Fibroblast of lung (primary cell): Measurements from ENCODE around the gene AXL. TPM values are rescaled to one million over a fixed set of nuclear protein-coding genes. Genes with fewer than 3 reads are reported as not detected.

Source experiments
- DNase-seq, 2 donors: peaks; one replicate each; pipeline versions ENCODE4 v3.0.0 to v3.0.0-alpha.2; 2010; ENCODE audit warnings: low read depth in 2 of 2
- H2AFZ ChIP-seq: 2 replicates; pipeline ENCODE4 v1.5.1; 2012; ENCODE audit warnings: low read length, control low read depth, inconsistent platforms
- H3K27ac ChIP-seq: 2 replicates; pipeline ENCODE4 v1.5.1; 2011; ENCODE audit warnings: low read length, control low read depth; ENCODE audit not compliant: insufficient read depth
- H3K27me3 ChIP-seq: 2 replicates; pipeline ENCODE4 v1.5.1; 2011; ENCODE audit warnings: mild to moderate bottlenecking, low read length; ENCODE audit not compliant: control insufficient read depth, insufficient read depth
- H3K36me3 ChIP-seq: 2 replicates; pipeline ENCODE4 v1.5.1; 2011; ENCODE audit warnings: low read length; ENCODE audit not compliant: control insufficient read depth, insufficient read depth
- H3K4me1 ChIP-seq: 2 replicates; pipeline ENCODE4 v1.5.1; 2011; ENCODE audit warnings: low read length; ENCODE audit not compliant: control insufficient read depth, insufficient read depth; ENCODE audit errors: extremely low read depth
- H3K4me2 ChIP-seq: 2 replicates; pipeline ENCODE4 v1.5.1; 2011; ENCODE audit warnings: low read length, control low read depth; ENCODE audit not compliant: insufficient read depth; ENCODE audit errors: extremely low read depth
- H3K4me3 ChIP-seq, 4 experiments: fragments of 200-600 bp in 1 of 4; sonication (generic) in 1 of 4; replicated peaks in 1 of 4; 2 replicates each; pipeline ENCODE4 v1.5.1; 2011 to 2016; ENCODE audit warnings: low read length in 4 of 4, low read depth in 3 of 4, mild to moderate bottlenecking in 3 of 4, control low read depth in 2 of 4, inconsistent platforms in 1 of 4, mixed read lengths in 1 of 4; ENCODE audit not compliant: insufficient read depth in 1 of 4; ENCODE audit errors: control extremely low read depth in 1 of 4
- H3K79me2 ChIP-seq: 2 replicates; pipeline ENCODE4 v1.5.1; 2012; ENCODE audit warnings: mild to moderate bottlenecking, low read length, inconsistent platforms; ENCODE audit not compliant: control insufficient read depth, insufficient read depth
- H3K9ac ChIP-seq: 2 replicates; pipeline ENCODE4 v1.5.1; 2011; ENCODE audit warnings: mild to moderate bottlenecking, low read length, control low read depth; ENCODE audit not compliant: insufficient read depth
- H3K9me3 ChIP-seq: 2 replicates; pipeline ENCODE4 v1.5.1; 2012; ENCODE audit warnings: low read depth, low read length; ENCODE audit not compliant: control insufficient read depth, insufficient read depth
- H4K20me1 ChIP-seq: 2 replicates; pipeline ENCODE4 v1.5.1; 2011; ENCODE audit warnings: low read length; ENCODE audit not compliant: control insufficient read depth, insufficient read depth; ENCODE audit errors: extremely low read depth
- EZH2 ChIP-seq: IDR thresholded peaks from 2 replicates; pipeline ENCODE4 v1.5.1; 2012; ENCODE audit warnings: low read length, control low read depth, mild to moderate bottlenecking; ENCODE audit errors: missing control alignments
- polyA plus RNA-seq, 2 donors: library from polyadenylated mRNA; depleted of rRNA in 1 of 2; stranded (reverse) in 1 of 2; unstranded in 1 of 2; fragments of >200 nt; gene quantifications; 2 replicates each; pipeline ENCODE4 v1.2.1, GENCODE V29; 2011 to 2012; ENCODE audit warnings: missing spikeins in 1 of 2
- total RNA-seq: library from RNA; depleted of rRNA; stranded (reverse); fragments of >200 nt; gene quantifications from 2 replicates; pipeline ENCODE4 v1.2.1, GENCODE V29; 2014
- TF ChIP-seq, protein P1 (sequence below), 2 donors: IDR thresholded peaks in 1 of 2; conservative IDR thresholded peaks in 1 of 2; 1 replicate in 1 of 2; 2 replicates in 1 of 2; pipeline ENCODE4 v1.5.1; 2011 to 2012; ENCODE audit warnings: low read length in 2 of 2, control low read depth in 1 of 2, inconsistent platforms in 1 of 2, low read depth in 1 of 2, mild to moderate bottlenecking in 1 of 2

The AXL gene
- total and polyA plus RNA-seq, 2 donors (not counting 1 experiment from before 2014, with no cell fraction given), result 223 to 319 TPM

DNA sequence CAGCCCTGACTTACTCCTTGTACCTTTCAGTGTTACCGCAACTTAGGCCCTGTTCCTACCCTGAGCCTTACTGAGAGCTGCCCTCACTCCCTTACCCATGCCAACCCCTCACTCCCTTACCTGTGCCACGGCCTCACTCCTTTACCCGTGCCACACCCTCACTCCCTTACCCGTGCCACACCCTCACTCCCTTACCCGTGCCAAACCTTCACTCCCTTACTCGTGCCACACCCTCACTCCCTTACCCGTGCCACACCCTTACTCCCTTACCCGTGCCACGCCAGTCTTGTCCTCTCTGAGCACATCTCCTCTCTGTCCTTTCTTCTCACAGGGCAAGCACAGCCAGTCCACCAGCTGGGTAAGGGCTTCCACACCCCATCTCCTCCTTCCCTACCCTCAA, 20.3 kb downstream of the AXL start:
- Histone ChIP-seq H3K36me3 (peaks cover 52% of the 10 kb centered on the region), H3K79me2 (peaks cover 37% of the 10 kb centered on the region), H3K27me3 (no peaks in the 10 kb centered on the region), H2AFZ (no peak overlapping the region), H3K4me2 (no peak overlapping the region), H4K20me1 (no peaks in the 10 kb centered on the region), H3K27ac (no peak overlapping the region), H3K4me1 (no peaks in the 10 kb centered on the region), H3K4me3 (no peak overlapping the region), H3K9me3 (no peaks in the 10 kb centered on the region), H3K9ac (no peak overlapping the region)
- TF ChIP-seq EZH2, result no peak
- TF ChIP-seq, protein P1, sequence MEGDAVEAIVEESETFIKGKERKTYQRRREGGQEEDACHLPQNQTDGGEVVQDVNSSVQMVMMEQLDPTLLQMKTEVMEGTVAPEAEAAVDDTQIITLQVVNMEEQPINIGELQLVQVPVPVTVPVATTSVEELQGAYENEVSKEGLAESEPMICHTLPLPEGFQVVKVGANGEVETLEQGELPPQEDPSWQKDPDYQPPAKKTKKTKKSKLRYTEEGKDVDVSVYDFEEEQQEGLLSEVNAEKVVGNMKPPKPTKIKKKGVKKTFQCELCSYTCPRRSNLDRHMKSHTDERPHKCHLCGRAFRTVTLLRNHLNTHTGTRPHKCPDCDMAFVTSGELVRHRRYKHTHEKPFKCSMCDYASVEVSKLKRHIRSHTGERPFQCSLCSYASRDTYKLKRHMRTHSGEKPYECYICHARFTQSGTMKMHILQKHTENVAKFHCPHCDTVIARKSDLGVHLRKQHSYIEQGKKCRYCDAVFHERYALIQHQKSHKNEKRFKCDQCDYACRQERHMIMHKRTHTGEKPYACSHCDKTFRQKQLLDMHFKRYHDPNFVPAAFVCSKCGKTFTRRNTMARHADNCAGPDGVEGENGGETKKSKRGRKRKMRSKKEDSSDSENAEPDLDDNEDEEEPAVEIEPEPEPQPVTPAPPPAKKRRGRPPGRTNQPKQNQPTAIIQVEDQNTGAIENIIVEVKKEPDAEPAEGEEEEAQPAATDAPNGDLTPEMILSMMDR (conservative IDR thresholded peaks at IDR 0.05 in 1 of 2, IDR thresholded peaks at IDR 0.05 in 1 of 2; ENCODE audit: low read depth in 1 of 2, low read length in 2 of 2), result no peak
- DNase-seq, result no peak

DNA sequence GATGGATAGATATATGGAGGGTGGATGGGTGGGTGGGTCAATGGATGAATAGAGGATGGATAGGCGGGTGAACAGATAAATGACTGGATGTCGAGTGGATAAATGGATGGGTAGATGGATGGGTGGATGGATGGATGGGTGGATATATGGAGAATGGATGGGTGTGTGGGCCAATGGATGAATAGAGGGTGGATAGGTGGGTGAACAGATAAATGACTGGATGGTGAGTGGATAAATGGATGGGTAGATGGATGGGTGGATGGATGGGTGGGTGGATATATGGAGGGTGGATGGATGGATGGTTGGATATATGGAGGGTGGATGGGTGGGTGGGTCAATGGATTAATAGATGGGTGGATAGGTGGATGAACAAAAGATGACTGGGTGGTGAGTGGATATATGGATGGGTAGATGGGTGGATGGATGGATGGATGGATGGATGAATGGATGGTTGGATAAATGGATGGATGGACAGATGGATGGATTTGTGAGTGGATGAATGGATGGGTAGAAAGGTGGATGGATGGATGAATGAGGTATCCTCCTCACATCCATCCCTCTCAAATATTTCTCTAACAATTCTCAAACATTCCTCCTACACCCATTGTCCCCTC, 21.0 kb downstream of the AXL start:
- no peak overlapping the region for H3K4me2 ChIP-seq
- no peaks in the 10 kb centered on the region for H4K20me1 ChIP-seq
- no peaks in the 10 kb centered on the region for H3K9me3 ChIP-seq
- H3K9ac ChIP-seq, result no peak overlapping the region
- no peak for DNase-seq
- peaks cover 51% of the 10 kb centered on the region for H3K36me3 ChIP-seq
- TF ChIP-seq EZH2, result no peak
- no peaks in the 10 kb centered on the region for H3K4me1 ChIP-seq
- H3K4me3 ChIP-seq, result no peak overlapping the region
- H3K27me3 ChIP-seq, result no peaks in the 10 kb centered on the region
- H3K27ac ChIP-seq, result no peak overlapping the region
- H2AFZ ChIP-seq, result no peak overlapping the region
- peaks cover 33% of the 10 kb centered on the region for H3K79me2 ChIP-seq

DNA sequence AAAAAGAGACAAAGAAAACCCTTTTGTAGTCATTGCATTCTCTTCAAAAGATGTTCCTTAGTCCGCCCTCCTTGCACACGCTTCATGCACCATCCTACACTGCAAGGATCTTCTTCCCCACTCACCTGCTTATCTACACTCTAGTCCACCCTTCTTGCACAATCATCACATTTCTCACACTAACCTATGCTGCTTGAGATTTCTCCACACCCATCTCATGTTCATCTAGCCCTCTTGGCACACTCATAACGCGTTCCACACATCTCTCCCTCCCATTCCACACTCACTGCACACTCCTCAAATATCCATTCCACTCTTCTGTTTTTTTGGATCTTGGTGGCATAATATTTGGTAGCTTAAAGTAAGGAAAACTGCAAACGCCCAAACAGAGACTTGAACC, 22.8 kb downstream of the AXL start:
- TF ChIP-seq, protein P1 (conservative IDR thresholded peaks at IDR 0.05 in 1 of 2, IDR thresholded peaks at IDR 0.05 in 1 of 2; ENCODE audit: low read depth in 1 of 2, low read length in 2 of 2), result no peak
- no peak for TF ChIP-seq EZH2
- Histone ChIP-seq H3K27me3 (no peaks in the 10 kb centered on the region), H4K20me1 (no peaks in the 10 kb centered on the region), H3K4me2 (no peak overlapping the region), H3K79me2 (peaks cover 31% of the 10 kb centered on the region), H3K4me1 (no peaks in the 10 kb centered on the region), H3K36me3 (peaks cover 49% of the 10 kb centered on the region), H2AFZ (no peak overlapping the region), H3K9ac (no peak overlapping the region), H3K9me3 (no peaks in the 10 kb centered on the region), H3K4me3 (no peak overlapping the region), H3K27ac (no peak overlapping the region)
- no peak for DNase-seq
